ENCODE measurements around the gene YTHDF2. TPM values are rescaled to one million over a fixed set of nuclear protein-coding genes. Genes with fewer than 3 reads are reported as not detected.
"Not testable (repeated sequence)": the region's sequence is repeated elsewhere in the genome, so short reads cannot be mapped to it uniquely, and the experiment has no call there.

YTHDF2 gene
- total RNA-seq, 4 donors from 2014 or later, result 35.6 to 50.6 (median 47.0) TPM

DNA sequence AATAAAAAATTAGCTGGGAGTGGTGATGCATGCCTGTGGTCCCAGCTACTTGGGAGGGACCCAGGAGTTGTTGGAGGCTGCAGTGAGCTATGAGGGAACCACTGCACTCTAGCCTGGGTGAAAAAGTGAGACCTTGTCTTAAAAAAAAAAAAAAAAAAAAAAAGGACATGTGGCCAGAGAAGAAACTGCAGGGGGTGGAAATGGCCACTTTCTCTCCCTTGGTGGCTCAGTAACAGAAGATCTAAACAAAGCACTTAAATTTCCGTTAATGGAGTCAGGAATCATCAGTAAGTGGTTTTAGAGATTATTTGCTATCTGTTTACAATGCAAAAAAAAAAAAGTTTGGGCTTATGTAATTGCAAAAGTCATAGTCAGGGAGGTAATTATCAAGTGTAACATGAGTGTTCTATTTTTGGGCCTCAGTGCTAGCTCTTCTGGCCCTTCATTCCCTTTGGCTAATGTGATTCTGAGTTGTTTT is 55.9 kb downstream of the YTHDF2 start:
- DNase-seq, result no peak
- intact Hi-C loops (cut with DNase I; ENCODE audit: low total_unique reads), result no loop called here
- H3K27me3 ChIP-seq, result no peaks in the 10 kb centered on the region
- no peak for ATAC-seq
- H3K9me3 ChIP-seq, result no peaks in the 10 kb centered on the region
- no peaks in the 10 kb centered on the region for H3K36me3 ChIP-seq
- H3K4me3 ChIP-seq, result no peak overlapping the region
- peaks cover 11 to 15% of the 10 kb centered on the region in 2 donors for H3K4me1 ChIP-seq
- TF ChIP-seq POLR2A (IDR thresholded peaks at IDR 0.05), result no peak
- TF ChIP-seq, protein P1, sequence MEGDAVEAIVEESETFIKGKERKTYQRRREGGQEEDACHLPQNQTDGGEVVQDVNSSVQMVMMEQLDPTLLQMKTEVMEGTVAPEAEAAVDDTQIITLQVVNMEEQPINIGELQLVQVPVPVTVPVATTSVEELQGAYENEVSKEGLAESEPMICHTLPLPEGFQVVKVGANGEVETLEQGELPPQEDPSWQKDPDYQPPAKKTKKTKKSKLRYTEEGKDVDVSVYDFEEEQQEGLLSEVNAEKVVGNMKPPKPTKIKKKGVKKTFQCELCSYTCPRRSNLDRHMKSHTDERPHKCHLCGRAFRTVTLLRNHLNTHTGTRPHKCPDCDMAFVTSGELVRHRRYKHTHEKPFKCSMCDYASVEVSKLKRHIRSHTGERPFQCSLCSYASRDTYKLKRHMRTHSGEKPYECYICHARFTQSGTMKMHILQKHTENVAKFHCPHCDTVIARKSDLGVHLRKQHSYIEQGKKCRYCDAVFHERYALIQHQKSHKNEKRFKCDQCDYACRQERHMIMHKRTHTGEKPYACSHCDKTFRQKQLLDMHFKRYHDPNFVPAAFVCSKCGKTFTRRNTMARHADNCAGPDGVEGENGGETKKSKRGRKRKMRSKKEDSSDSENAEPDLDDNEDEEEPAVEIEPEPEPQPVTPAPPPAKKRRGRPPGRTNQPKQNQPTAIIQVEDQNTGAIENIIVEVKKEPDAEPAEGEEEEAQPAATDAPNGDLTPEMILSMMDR (IDR thresholded peaks at IDR 0.05 in 4 of 5, conservative IDR thresholded peaks at IDR 0.05 in 1 of 5), result no peak
- in situ Hi-C loops (cut with MboI; ENCODE audit: low sequenced_read_pairs in 4 of 4), result loop anchor here in 1 of 4 donors (25.0 kb wide), 1 partner anchor 1895 kb away; no protein-coding TSS in a partner anchor
- H3K27ac ChIP-seq, result no peak overlapping the region

DNA sequence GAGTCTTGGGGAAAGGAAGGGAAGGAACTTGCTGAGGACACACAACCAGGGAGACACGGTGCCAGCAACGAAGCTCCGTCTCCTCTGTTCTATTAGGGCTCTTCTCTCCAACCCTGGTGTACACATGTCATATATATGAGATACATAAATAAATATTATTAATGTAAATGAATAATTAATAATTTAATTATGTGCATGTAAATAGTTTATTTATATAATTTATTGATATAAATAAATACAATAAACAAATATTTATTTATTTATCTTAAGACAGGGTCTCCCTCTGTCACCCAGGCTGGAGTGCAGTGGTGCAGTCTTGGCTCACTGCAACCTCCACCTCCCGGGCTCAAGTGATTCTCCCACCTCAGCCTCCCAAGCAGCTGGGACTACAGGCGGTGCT is 57.8 kb downstream of the YTHDF2 start:
- H3K27ac ChIP-seq; H3K4me3 ChIP-seq; DNase-seq; ATAC-seq; intact Hi-C loops (cut with DNase I; ENCODE audit: low total_unique reads); H3K27me3 ChIP-seq; H3K9me3 ChIP-seq; H3K36me3 ChIP-seq: not testable (repeated sequence)
- H3K4me1 ChIP-seq, result peaks cover 11 to 15% of the 10 kb centered on the region in 2 donors
- in situ Hi-C loops (cut with MboI; ENCODE audit: low sequenced_read_pairs in 4 of 4), result loop anchor here in 1 of 4 donors (25.0 kb wide), 1 partner anchor 1893 kb away; no protein-coding TSS in a partner anchor

DNA sequence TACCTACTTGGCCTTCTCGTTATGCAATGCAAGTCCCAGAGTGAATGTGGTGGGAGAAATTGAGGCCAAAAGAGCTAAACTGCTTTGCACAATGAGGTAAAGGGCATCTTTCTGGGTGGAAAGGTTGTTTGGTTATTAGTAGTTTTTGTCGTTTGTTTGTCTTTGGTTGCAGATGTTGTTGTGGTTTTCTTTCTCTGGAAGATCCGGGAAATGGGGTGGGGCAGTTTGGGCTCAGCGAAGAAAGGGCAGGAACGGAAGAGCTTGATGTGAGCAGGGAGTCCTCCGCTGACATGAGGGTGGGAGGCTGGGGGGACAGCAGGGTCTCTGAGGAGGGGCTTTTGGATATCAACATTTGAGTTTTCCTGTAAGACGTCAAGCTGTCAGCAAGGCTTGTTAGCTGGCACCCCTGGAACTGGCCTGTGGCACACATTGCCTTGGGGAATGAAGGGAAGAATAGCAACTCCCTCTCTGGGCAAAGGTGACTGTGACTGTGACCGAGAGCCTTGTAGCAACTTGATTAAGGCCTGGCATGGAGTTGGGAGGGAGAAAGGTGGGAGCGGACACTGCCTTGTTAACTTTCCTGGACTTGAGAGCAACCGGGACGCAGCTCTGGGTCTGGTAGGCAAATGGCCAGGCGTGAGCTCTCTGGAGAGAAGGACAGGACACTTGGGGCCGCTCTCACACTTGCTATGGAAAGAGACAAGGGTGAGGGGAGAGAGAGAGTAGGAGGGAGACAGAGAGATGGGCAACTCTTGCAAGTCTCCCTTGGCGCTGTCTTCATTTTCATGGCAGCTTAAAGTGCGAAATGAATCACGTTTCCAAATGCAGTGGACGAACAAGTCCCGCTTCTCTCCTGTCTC is 59.8 kb downstream of the YTHDF2 start:
- Histone ChIP-seq H3K9me3 (no peaks in the 10 kb centered on the region), H3K4me3 (no peak overlapping the region), H3K36me3 (no peaks in the 10 kb centered on the region), H3K27me3 (no peaks in the 10 kb centered on the region), H3K4me1 (peaks cover 11 to 15% of the 10 kb centered on the region in 2 donors), H3K27ac (no peak overlapping the region)
- ATAC-seq (peak in 1 of 2 donors; percentile 56), DNase-seq (no peak)
- in situ Hi-C loops (cut with MboI; ENCODE audit: low sequenced_read_pairs in 4 of 4), result loop anchor here in 1 of 4 donors (25.0 kb wide), 1 partner anchor 1891 kb away; no protein-coding TSS in a partner anchor
- TF ChIP-seq POLR2A (IDR thresholded peaks at IDR 0.05), result no peak
- TF ChIP-seq, protein P1 (IDR thresholded peaks at IDR 0.05 in 4 of 5, conservative IDR thresholded peaks at IDR 0.05 in 1 of 5), result no peak
- intact Hi-C loops (cut with DNase I; ENCODE audit: low total_unique reads), result no loop called here

DNA sequence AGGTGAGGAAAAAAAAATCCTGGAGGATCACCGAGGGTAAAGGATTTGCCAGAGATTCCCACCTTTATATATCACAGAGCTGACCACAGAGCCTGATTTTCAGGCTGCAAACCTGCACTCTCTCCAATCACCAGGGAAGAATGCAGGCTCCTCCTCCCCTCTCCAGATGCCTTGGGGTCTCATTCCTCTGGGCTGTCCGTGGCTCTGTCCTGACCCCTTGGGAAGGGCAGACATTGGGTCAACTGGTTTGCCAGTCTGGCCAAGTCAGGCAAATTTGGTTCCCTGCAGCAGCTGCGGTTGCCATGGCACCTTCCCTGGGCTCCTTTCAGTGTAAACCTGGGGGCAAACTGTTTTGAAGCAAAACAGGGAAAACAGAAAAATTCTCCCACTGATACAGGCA is 63.6 kb downstream of the YTHDF2 start:
- DNase-seq (no peak), ATAC-seq (no peak)
- no peak overlapping the region for H3K4me3 ChIP-seq
- H3K4me1 ChIP-seq, result no peaks in the 10 kb centered on the region
- no peaks in the 10 kb centered on the region for H3K36me3 ChIP-seq
- no peaks in the 10 kb centered on the region for H3K27me3 ChIP-seq
- in situ Hi-C loops (cut with MboI; ENCODE audit: low sequenced_read_pairs in 4 of 4), result no loop called here
- no peaks in the 10 kb centered on the region for H3K9me3 ChIP-seq
- no peak overlapping the region for H3K27ac ChIP-seq
- TF ChIP-seq, protein P1 (IDR thresholded peaks at IDR 0.05 in 4 of 5, conservative IDR thresholded peaks at IDR 0.05 in 1 of 5), result no peak
- TF ChIP-seq POLR2A (IDR thresholded peaks at IDR 0.05), result no peak
- intact Hi-C loops (cut with DNase I; ENCODE audit: low total_unique reads), result no loop called here

DNA sequence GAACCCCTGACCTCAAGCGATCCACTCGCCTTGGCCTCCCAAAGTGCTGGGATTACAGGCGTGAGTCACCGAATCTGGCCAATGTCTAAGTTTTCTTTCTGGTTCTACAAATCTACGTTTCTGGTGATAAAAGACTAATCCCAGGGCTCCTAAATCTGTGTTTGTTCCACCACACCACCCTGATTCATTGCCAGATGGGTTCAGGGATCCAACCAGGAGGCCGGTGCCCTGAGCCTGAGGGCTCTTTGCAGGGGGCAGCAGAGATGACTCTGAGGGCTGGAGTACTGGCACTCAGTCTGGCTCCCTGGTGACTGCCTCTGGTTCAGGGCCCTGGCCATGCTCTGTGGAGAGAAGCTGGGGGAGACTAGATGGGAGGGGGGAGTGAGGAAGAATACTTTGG is 64.7 kb downstream of the YTHDF2 start:
- TF ChIP-seq POLR2A (IDR thresholded peaks at IDR 0.05), result no peak
- TF ChIP-seq, protein P1 (IDR thresholded peaks at IDR 0.05 in 4 of 5, conservative IDR thresholded peaks at IDR 0.05 in 1 of 5), result no peak
- no peak overlapping the region for H3K4me3 ChIP-seq
- ATAC-seq (no peak), DNase-seq (no peak)
- H3K36me3 ChIP-seq, result no peaks in the 10 kb centered on the region
- no peak overlapping the region for H3K27ac ChIP-seq
- intact Hi-C loops (cut with DNase I; ENCODE audit: low total_unique reads), result no loop called here
- no peaks in the 10 kb centered on the region for H3K27me3 ChIP-seq
- no peaks in the 10 kb centered on the region for H3K9me3 ChIP-seq
- in situ Hi-C loops (cut with MboI; ENCODE audit: low sequenced_read_pairs in 4 of 4), result no loop called here
- no peaks in the 10 kb centered on the region for H3K4me1 ChIP-seq

Data from gastrocnemius medialis (tissue), 4 donors.